ENCODE data around the gene ADCK2.

DNA sequence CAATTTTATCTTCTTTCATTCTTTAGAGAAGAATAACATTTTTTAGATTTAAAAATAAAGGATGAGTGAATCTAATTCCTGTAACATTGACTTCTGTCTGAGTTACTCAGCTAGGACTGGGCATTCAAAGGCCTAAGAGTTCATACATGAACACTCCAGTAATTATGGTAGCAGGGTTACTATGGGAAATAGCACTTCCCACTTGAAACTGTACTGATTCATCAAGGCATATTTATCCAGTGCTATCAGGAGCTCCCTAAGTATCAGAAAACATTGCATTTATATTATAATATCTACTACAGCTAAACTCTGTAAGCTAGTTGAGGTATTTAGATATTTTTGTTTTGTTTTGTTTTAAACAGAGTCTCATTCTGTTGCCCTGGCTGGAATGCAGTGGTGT, 65.5 kb downstream of the ADCK2 start:
- TF ChIP-seq CTCF (optimal IDR thresholded peaks at IDR 0.05 in 1 of 3, IDR thresholded peaks at IDR 0.05 in 1 of 3, conservative IDR thresholded peaks at IDR 0.05 in 1 of 3; ENCODE audit: extremely low read depth in 1 of 3, insufficient read depth in 2 of 3, low read length in 3 of 3) (no peak), EZH2 (IDR thresholded peaks at IDR 0.05; ENCODE audit: low read length) (no peak)

Measured in keratinocyte (primary cell).